Calu3 (cell line): ENCODE measurements around the gene ERN1. TPM values are rescaled to one million over a fixed set of nuclear protein-coding genes. Genes with fewer than 3 reads are reported as not detected.

ENCODE experiments used
- BruUV-seq: library from RNA; stranded (reverse); fragments of 400-500 nt; replicated peaks from 2 replicates; lab custom pipeline; 2021; lab: Mats Ljungman, UMichigan
- CTCF ChIA-PET: fragments of 300-600 bp; sonication (Branson Sonifier 250); formaldehyde crosslinking; loops from one replicate; lab custom pipeline; 2022; ENCODE audit warnings: antibody characterized with exemption; lab: Charles Lee
- DNase-seq: peaks from one replicate; pipeline ENCODE4 v3.0.0; 2022
- H3K27ac Mint-ChIP-seq: one replicate; pipeline ENCODE4 v1.8.0; 2022; ENCODE audit warnings: mixed read lengths; ENCODE audit not compliant: unreplicated experiment
- H3K27me3 Mint-ChIP-seq: one replicate; pipeline ENCODE4 v1.8.0; 2022; ENCODE audit warnings: mixed read lengths; ENCODE audit not compliant: unreplicated experiment
- H3K36me3 Mint-ChIP-seq: one replicate; pipeline ENCODE4 v1.8.0; 2022; ENCODE audit warnings: mild to moderate bottlenecking, moderate library complexity, mixed read lengths; ENCODE audit not compliant: insufficient read depth, unreplicated experiment
- H3K4me1 Mint-ChIP-seq: one replicate; pipeline ENCODE4 v1.8.0; 2022; ENCODE audit warnings: mild to moderate bottlenecking, low read depth, mixed read lengths; ENCODE audit not compliant: unreplicated experiment
- H3K4me3 Mint-ChIP-seq: one replicate; pipeline ENCODE4 v1.8.0; 2022; ENCODE audit warnings: mild to moderate bottlenecking, low read depth, moderate library complexity, mixed read lengths; ENCODE audit not compliant: unreplicated experiment
- H3K9me3 Mint-ChIP-seq: one replicate; pipeline ENCODE4 v1.8.0; 2022; ENCODE audit warnings: low read depth, mixed read lengths; ENCODE audit not compliant: unreplicated experiment
- intact Hi-C: fragments of 100-400 bp; cut with micrococcal nuclease; formaldehyde crosslinking; loops from one replicate; pipeline ENCODE4 v1.10.0; 2022; ENCODE audit not compliant: unreplicated experiment
- total RNA-seq: library from RNA; stranded (reverse); gene quantifications from 2 replicates; pipeline ENCODE4 v1.2.3, GENCODE V29; 2022
- TF ChIP-seq, protein P1 (sequence below): fragments of 200-600 bp; IDR thresholded peaks from one replicate; pipeline ENCODE4 v1.8.0; 2022; ENCODE audit warnings: antibody characterized with exemption; ENCODE audit not compliant: unreplicated experiment

The ERN1 gene
- total RNA-seq, 1 experiment from 2014 or later, result 16.5 TPM

DNA sequence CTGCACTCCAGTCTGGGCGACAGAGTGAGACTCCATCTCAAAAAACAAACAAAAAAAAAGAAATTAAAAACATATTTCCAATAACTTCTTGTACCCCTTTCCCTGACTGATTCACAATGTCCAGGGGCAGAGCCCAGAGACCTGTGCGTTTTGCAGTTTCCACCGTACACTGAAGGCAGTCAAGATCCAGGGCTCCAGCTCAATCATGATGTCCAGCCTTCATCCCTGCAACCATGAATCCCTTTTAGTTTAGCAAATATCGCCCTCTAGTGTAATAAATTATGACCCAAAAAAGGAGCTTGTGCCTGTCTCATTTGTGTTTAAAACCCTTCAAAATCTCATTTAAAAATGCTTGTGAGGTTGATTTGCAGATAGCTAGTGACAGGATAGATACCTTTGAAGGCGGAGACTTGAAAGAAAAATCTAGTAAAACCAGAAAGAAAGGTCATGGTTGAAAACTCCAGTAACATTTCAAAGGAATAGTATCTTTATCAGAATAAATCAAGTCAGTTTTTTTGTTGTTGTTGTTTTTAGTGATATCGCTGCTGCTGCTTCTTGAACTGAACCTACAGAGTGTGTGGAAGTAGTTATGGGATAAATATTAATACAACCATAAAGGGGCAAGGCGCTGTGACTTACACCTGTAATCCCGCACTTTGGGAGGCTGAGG lies 3.7 kb upstream of the ERN1 start:
- Mint-ChIP-seq H3K36me3 (peaks cover 23% of the 10 kb centered on the region), H3K4me3 (no peak overlapping the region), H3K4me1 (no peaks in the 10 kb centered on the region), H3K27ac (no peak overlapping the region), H3K27me3 (no peaks in the 10 kb centered on the region), H3K9me3 (no peaks in the 10 kb centered on the region)
- TF ChIP-seq, protein P1, sequence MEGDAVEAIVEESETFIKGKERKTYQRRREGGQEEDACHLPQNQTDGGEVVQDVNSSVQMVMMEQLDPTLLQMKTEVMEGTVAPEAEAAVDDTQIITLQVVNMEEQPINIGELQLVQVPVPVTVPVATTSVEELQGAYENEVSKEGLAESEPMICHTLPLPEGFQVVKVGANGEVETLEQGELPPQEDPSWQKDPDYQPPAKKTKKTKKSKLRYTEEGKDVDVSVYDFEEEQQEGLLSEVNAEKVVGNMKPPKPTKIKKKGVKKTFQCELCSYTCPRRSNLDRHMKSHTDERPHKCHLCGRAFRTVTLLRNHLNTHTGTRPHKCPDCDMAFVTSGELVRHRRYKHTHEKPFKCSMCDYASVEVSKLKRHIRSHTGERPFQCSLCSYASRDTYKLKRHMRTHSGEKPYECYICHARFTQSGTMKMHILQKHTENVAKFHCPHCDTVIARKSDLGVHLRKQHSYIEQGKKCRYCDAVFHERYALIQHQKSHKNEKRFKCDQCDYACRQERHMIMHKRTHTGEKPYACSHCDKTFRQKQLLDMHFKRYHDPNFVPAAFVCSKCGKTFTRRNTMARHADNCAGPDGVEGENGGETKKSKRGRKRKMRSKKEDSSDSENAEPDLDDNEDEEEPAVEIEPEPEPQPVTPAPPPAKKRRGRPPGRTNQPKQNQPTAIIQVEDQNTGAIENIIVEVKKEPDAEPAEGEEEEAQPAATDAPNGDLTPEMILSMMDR, result peak; percentile 37
- intact Hi-C loops, result loop anchor here (1.0 to 10.0 kb wide), 3 partner anchors 77 to 219 kb away; partner anchors contain the start of genes CSHL1 and GH1
- peak; percentile 21 for DNase-seq
- no TSS peak for BruUV-seq
- CTCF ChIA-PET, result interaction anchor here (0.7 to 2.1 kb wide), 16 partner anchors 12 to 233 kb away, joined by 3 to 78 read pairs (median 7); partner anchors contain the start of genes CSHL1, GH1 and ICAM2

DNA sequence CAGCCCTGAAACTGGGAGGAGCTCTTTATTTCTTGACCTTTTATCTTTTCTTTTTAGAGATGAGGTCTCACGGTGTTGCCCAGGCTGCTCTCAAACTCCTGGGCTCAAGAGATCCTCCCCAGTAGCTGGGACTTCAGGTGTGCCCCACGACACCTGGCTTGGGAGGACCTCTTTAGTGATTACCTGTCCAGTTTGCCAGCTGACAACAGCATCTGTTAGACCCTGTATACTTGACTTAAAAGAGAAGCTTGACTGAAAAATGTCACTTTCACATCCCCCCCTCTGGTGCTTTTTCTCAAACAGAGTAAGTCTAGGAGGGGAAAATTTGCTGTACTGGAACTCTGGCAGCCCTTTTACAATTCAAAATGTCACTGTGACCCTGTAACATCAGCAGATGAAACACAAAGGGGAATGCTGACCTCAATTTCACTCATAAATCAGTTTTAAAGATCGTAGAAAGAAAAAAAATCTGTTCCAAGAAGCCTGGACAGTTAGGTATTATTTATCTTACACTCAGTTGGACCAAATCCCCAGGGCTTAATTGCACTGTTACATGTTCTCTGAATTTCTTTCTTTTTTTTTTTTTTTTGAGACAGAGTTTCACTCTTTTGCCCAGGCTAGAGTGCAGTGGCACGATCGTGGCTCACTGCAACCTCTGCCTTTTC lies 1.8 kb upstream of the ERN1 start:
- DNase-seq, result no peak
- intact Hi-C loops, result loop anchor here (2.0 to 10.0 kb wide), 2 partner anchors 75 to 217 kb away; partner anchors contain the start of genes CSHL1 and GH1
- Mint-ChIP-seq H3K27me3 (no peaks in the 10 kb centered on the region), H3K27ac (no peak overlapping the region), H3K4me3 (no peak overlapping the region), H3K36me3 (peaks cover 20% of the 10 kb centered on the region), H3K4me1 (no peaks in the 10 kb centered on the region), H3K9me3 (no peaks in the 10 kb centered on the region)
- BruUV-seq, result no TSS peak
- TF ChIP-seq, protein P1, result no peak
- CTCF ChIA-PET, result no interaction called here

DNA sequence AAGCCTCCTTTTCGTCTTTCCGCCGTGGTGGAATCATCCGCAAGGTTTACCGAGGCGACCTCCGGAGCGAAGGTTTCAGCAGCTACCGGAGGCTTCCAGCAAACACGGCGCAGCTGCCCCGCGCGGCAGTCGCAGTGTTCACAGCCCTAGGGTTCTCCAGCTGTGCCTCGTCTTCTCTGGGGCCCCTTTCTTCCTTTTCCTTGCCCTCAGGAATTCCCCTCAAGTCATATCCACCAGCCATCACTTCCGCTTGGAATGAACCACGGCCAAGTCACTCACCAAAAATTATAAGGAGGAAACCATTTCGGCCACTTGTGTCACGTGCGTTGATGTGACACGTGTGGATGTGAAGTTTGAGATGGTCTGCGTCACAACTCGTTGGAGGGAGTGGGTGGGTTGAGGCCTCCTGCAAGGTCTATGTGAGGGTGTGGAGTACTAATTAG lies 636 bp upstream of the ERN1 start:
- Mint-ChIP-seq H3K4me3 (peak overlapping the region; percentile 82), H3K27ac (peak overlapping the region; percentile 42), H3K27me3 (no peaks in the 10 kb centered on the region), H3K4me1 (no peaks in the 10 kb centered on the region), H3K36me3 (peaks cover 18% of the 10 kb centered on the region), H3K9me3 (no peaks in the 10 kb centered on the region)
- DNase-seq, result no peak
- BruUV-seq, result TSS peak; percentile 92
- CTCF ChIA-PET, result interaction anchor here (1.5 to 2.6 kb wide), 2 partner anchors 56 to 74 kb away, joined by 6 to 11 read pairs; no protein-coding TSS in a partner anchor
- TF ChIP-seq, protein P1, result no peak
- intact Hi-C loops, result loop anchor here (10.0 kb wide), 1 partner anchor 216 kb away; the partner anchor contains the start of genes CSHL1 and GH1

DNA sequence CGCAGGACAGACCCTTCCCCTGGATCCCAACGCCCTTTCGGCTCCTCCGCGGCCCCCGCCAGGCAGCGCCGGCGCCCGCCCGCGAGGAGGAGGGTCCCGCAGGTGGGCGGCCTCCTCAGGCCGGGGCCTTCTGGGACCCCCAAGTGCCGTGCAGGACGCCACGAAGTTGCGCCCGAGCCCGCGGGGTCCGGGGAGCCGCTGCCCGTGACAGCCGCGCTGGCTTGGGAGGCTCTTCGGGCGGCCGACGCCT lies 504 bp downstream of the ERN1 start:
- CTCF ChIA-PET, result interaction anchor here (0.7 to 2.6 kb wide), 4 partner anchors 47 to 210 kb away, joined by 3 to 11 read pairs (median 5); no protein-coding TSS in a partner anchor
- H3K36me3 Mint-ChIP-seq, result peaks cover 18% of the 10 kb centered on the region
- H3K27me3 Mint-ChIP-seq, result no peaks in the 10 kb centered on the region
- no peak for DNase-seq
- TF ChIP-seq, protein P1, result no peak
- H3K27ac Mint-ChIP-seq, result no peak overlapping the region
- no TSS peak for BruUV-seq
- H3K9me3 Mint-ChIP-seq, result no peaks in the 10 kb centered on the region
- H3K4me3 Mint-ChIP-seq, result peak overlapping the region; percentile 82
- intact Hi-C loops, result no loop called here
- H3K4me1 Mint-ChIP-seq, result no peaks in the 10 kb centered on the region
